Naive thymus-derived CD8-positive, alpha-beta T cell (primary cell): ENCODE measurements around the gene ZFP92. TPM values are rescaled to one million over a fixed set of nuclear protein-coding genes. Genes with fewer than 3 reads are reported as not detected.
"Not testable (repeated sequence)": the region's sequence is repeated elsewhere in the genome, so short reads cannot be mapped to it uniquely, and the experiment has no call there.

ENCODE experiments used
- ATAC-seq, 2 donors: fragments of 150-1000 bp; cut with Tn5 transposase in 1 of 2; sonication (Bioruptor Pico), chemical (Tn5 transposase) in 1 of 2; 1 replicate in 1 of 2; 2 replicates in 1 of 2; pipeline ENCODE4 v1.10.0; 2021; ENCODE audit warnings: mild to moderate bottlenecking in 2 of 2, moderate library complexity in 2 of 2
- POLR2A ChIA-PET: fragments of 350-600 bp; sonication (Branson Sonifier 250); formaldehyde crosslinking; loops from one replicate; lab custom pipeline; 2021; ENCODE audit warnings: antibody characterized with exemption; lab: Charles Lee
- DNase-seq, 10 donors: peaks; one replicate each; pipeline versions ENCODE4 v3.0.0 to v3.0.0-alpha.2; 2020 to 2022
- H3K27ac Mint-ChIP-seq, 10 donors: one replicate each; pipeline ENCODE4 v1.8.0; 2020 to 2022; ENCODE audit warnings: mild to moderate bottlenecking in 10 of 10, mixed read lengths in 10 of 10, moderate library complexity in 4 of 10, inconsistent platforms in 1 of 10
- H3K27me3 Mint-ChIP-seq, 5 donors: one replicate each; pipeline ENCODE4 v1.8.0; 2021 to 2022; ENCODE audit warnings: mixed read lengths in 5 of 5
- H3K36me3 Mint-ChIP-seq, 3 donors: one replicate each; pipeline ENCODE4 v1.8.0; 2020 to 2022; ENCODE audit warnings: mixed read lengths in 3 of 3, mild to moderate bottlenecking in 2 of 3, inconsistent platforms in 1 of 3
- H3K4me1 Mint-ChIP-seq, 4 donors: one replicate each; pipeline ENCODE4 v1.8.0; 2021 to 2022; ENCODE audit warnings: mixed read lengths in 4 of 4
- H3K4me3 Mint-ChIP-seq, 10 donors: one replicate each; pipeline ENCODE4 v1.8.0; 2020 to 2022; ENCODE audit warnings: mild to moderate bottlenecking in 10 of 10, mixed read lengths in 10 of 10, moderate library complexity in 6 of 10, inconsistent platforms in 1 of 10
- H3K9me3 Mint-ChIP-seq, 9 donors: one replicate each; pipeline ENCODE4 v1.8.0; 2020 to 2022; ENCODE audit warnings: mixed read lengths in 9 of 9, mild to moderate bottlenecking in 3 of 9, inconsistent platforms in 1 of 9, moderate library complexity in 1 of 9
- polyA plus RNA-seq, 3 donors: library from polyadenylated mRNA; unstranded; fragments of 300-500 nt; fragmentation: Illumina TruSeq; gene quantifications; one replicate each; pipeline ENCODE4 v1.2.3, GENCODE V29; 2021
- total RNA-seq, 8 experiments: library from RNA in 2 of 8; stranded (reverse) in 2 of 8; gene quantifications; one replicate each; pipeline ENCODE4 v1.2.3 and lab custom pipeline; 2021 to 2026

The ZFP92 gene
- total and polyA plus RNA-seq, 5 experiments from 2014 or later: 0.06 to 0.49 (median 0.24) TPM

DNA sequence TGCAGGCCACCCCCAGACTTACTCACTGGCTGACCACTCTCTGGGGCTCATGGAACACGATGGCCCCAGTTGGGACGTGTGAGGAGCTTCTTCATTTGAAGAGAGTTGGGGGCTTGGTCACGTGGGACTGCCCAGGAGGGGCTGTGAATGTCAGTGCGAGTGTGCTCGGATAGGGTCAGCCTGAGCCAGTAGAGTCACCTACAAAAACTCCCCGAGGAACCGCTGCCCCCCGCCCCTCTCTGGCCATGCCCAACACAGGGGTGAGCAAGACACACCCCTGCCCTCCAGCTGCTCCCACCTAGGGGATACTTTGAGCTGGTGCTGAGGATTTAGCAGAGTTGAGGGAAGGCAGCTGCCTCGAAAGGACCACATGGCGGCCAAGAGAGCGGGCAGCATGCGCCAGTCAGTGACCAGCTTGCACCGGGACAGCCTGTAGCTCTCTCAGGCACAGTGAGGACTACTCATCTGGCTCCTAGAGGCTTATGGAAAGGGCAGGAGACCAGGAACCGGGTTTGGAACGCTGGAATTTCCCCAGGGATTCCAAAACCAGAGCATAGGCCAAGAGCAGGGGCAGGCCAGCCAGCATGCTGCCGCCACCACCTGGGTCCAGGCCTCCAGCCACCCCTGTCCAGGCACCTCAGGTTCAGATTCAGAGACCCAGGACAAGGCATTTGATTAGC lies 18.5 kb upstream of the ZFP92 start:
- no peak for ATAC-seq
- Mint-ChIP-seq H3K4me3 (no peak overlapping the region), H3K9me3 (no peaks in the 10 kb centered on the region), H3K27ac (no peak overlapping the region), H3K36me3 (no peaks in the 10 kb centered on the region), H3K27me3 (no peaks in the 10 kb centered on the region), H3K4me1 (peaks cover 0 to 2% (median 0%) of the 10 kb centered on the region in 4 donors)
- DNase-seq: no peak
- POLR2A ChIA-PET: interaction anchor here (1.1 kb wide), 1 partner anchor 59 kb away, joined by 3 read pairs; the partner anchor contains the start of gene ZNF275

DNA sequence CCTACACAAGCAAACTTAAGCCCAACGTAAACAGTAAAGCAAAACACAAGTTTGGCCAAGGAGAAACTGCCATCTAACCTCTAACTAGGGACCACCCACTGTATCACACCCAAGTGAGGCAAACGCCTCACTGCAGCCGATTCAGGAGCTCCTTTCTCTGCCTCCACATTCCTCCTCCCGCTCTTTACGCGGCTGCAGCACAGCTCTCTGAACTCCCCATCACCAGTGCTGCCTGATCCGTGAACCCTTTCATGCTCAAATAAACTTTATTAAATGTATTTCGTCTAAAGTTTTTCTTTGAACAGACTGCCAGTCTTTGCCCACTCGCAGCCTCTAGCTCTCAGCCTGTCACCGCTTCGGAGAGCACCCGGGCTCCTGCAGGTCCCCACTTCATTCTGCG lies 16.7 kb upstream of the ZFP92 start:
- POLR2A ChIA-PET: no interaction called here
- ATAC-seq: no peak
- Mint-ChIP-seq H3K27me3 (no peaks in the 10 kb centered on the region), H3K27ac (no peak overlapping the region), H3K4me3 (no peak overlapping the region), H3K36me3 (no peaks in the 10 kb centered on the region), H3K9me3 (no peaks in the 10 kb centered on the region), H3K4me1 (peaks cover 0 to 2% (median 0%) of the 10 kb centered on the region in 4 donors)
- no peak for DNase-seq

- no peaks in the 10 kb centered on the region for H3K27me3 Mint-ChIP-seq
- ATAC-seq (no peak), DNase-seq (no peak)
- peak overlapping the region in 1 of 10 donors; percentile 24 for H3K27ac Mint-ChIP-seq
- POLR2A ChIA-PET: no interaction called here
- no peak overlapping the region for H3K4me3 Mint-ChIP-seq
- no peaks in the 10 kb centered on the region for H3K36me3 Mint-ChIP-seq
- H3K9me3 Mint-ChIP-seq: no peaks in the 10 kb centered on the region
- H3K4me1 Mint-ChIP-seq: peaks cover 0 to 2% (median 0%) of the 10 kb centered on the region in 4 donors
Measured at GRCh38 chrX:153395613-153396319, 15.5 kb upstream of the ZFP92 start.

DNA sequence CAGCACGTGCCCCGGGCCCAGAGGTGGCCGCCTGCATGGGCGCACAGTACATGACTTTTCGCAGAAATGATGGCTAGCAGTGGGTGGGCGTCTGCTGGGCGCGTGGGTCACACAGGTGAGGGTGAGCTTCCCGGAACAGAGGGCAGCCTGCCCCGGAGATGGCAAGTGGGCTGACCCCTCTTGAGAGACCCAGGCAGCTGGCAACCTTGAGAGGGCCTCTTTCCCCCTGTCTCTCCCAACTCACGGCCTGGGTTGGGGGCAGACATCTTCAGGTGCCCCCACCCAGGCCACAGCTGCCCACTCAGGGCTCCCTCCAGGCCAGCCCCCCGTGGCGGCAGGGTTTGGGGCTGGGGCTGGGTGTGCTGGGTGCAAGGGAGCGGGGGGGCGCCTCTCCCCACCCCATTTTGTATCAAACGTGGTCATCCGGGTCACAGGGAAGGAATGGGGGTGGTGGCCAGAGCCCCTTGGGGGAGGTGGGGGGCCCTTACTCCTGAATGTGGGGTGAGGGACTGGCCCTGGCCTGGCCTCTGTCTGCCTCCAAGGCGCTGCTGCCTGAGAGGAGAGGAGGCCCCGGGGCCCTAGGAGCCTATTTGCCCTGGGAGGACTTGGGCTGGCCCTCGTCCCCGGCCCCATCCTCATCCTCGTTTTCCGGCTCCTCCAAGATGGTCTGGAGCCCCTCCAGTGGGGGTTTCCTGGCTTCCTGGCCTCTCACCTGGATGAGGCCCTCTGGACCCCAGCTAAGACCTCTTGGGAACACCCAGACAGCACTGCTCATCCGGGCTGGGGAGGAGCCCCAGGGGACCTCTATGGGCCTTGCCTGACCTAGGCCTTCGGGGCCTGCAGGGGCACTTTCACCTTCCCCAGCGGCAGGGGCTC lies 14.7 kb upstream of the ZFP92 start:
- Mint-ChIP-seq H3K4me1 (peaks cover 0 to 2% (median 0%) of the 10 kb centered on the region in 4 donors), H3K9me3 (no peaks in the 10 kb centered on the region), H3K27ac (no peak overlapping the region), H3K27me3 (no peaks in the 10 kb centered on the region), H3K36me3 (no peaks in the 10 kb centered on the region), H3K4me3 (no peak overlapping the region)
- POLR2A ChIA-PET: no interaction called here
- DNase-seq (no peak), ATAC-seq (no peak)

GRCh38 chrX:153397256-153397960 lies 13.9 kb upstream of the ZFP92 start:
- no peaks in the 10 kb centered on the region for H3K9me3 Mint-ChIP-seq
- H3K4me1 Mint-ChIP-seq: peaks cover 0 to 2% (median 0%) of the 10 kb centered on the region in 4 donors
- H3K27ac Mint-ChIP-seq: no peak overlapping the region
- DNase-seq: no peak
- POLR2A ChIA-PET: no interaction called here
- no peaks in the 10 kb centered on the region for H3K36me3 Mint-ChIP-seq
- H3K27me3 Mint-ChIP-seq: no peaks in the 10 kb centered on the region
- no peak for ATAC-seq
- no peak overlapping the region for H3K4me3 Mint-ChIP-seq

GRCh38 chrX:153398275-153398960 lies 12.9 kb upstream of the ZFP92 start:
- Mint-ChIP-seq H3K9me3 (no peaks in the 10 kb centered on the region), H3K36me3 (no peaks in the 10 kb centered on the region), H3K4me1 (peaks cover 0 to 2% (median 0%) of the 10 kb centered on the region in 4 donors), H3K27ac (no peak overlapping the region), H3K4me3 (no peak overlapping the region), H3K27me3 (no peaks in the 10 kb centered on the region)
- POLR2A ChIA-PET: no interaction called here
- no peak for ATAC-seq
- DNase-seq: no peak

DNA sequence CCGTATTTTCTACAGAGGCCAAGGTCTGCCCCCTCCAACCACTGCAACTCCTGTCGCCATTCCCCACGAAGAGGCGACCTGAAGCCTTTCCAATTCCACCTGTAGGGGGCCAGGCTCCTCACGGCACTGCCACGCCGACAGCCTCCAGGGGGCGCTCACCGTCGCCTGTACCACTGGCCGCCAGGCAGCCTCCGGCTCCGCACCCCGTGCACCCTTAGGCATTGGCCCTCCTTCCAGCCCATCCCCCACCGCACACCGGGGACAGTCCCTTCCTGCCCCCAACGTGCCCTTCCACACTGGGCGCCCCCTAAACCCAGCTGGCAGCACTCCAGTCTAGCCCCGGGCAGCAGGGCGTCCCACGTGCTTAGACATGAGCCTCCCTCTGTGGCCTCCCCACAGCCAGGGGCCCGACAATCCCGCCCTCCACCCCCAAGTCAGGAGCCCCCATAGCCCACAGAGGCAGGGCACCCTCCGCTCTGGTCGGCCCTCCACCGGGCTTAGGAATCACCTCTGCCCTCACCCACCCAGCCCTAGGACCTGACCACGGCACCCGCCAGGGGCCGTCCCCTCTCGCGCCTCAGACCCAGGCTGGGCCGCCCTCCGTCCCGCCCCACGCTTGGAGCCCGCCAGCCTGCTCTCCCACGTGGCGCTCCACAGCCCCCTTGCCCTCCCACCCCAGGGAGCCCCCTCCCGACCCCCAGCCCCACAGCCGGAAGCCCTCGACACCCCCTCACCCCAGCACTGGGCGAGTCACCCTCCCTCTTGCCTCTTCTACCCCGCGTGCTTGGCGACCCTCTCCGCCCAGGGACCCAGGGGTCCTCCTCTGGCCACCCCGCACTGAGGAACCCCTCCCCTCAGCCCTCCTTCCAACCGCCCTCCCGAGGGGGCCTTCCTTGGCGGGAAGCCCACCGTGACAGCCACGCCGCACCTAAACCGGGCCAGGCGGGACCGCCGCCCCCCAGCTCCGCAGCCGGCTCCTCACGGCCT lies 10.8 kb upstream of the ZFP92 start:
- no peak overlapping the region for H3K4me3 Mint-ChIP-seq
- H3K27me3 Mint-ChIP-seq: no peaks in the 10 kb centered on the region
- no peaks in the 10 kb centered on the region for H3K9me3 Mint-ChIP-seq
- POLR2A ChIA-PET: no interaction called here
- H3K27ac Mint-ChIP-seq: peak overlapping the region in 1 of 10 donors; percentile 43
- H3K4me1 Mint-ChIP-seq: peaks cover 0 to under 1% (median 0%) of the 10 kb centered on the region in 4 donors
- peak; percentile 6 to 67 (median 26) for DNase-seq
- peak in 1 of 2 donors; percentile 62 for ATAC-seq
- H3K36me3 Mint-ChIP-seq: no peaks in the 10 kb centered on the region

- ATAC-seq: no peak
- H3K4me3 Mint-ChIP-seq: no peak within 1 kb of the TSS
- H3K9me3 Mint-ChIP-seq: no peaks in the 10 kb centered on the region
- H3K36me3 Mint-ChIP-seq: no peaks in the 10 kb centered on the region
- POLR2A ChIA-PET: no interaction called here
- no peaks in the 10 kb centered on the region for H3K27me3 Mint-ChIP-seq
- peak within 1 kb of the TSS in 1 of 10 donors; percentile 43 for H3K27ac Mint-ChIP-seq
- H3K4me1 Mint-ChIP-seq: no peaks in the 10 kb centered on the region
- no peak for DNase-seq
Measured at GRCh38 chrX:153401133-153401764, 10.0 kb upstream of the ZFP92 start, which contains the start of gene PNMA6E. PNMA6E (minus strand) TSS chrX:153401350; CDS start chrX:153398849, 2,501 bp downstream.

DNA sequence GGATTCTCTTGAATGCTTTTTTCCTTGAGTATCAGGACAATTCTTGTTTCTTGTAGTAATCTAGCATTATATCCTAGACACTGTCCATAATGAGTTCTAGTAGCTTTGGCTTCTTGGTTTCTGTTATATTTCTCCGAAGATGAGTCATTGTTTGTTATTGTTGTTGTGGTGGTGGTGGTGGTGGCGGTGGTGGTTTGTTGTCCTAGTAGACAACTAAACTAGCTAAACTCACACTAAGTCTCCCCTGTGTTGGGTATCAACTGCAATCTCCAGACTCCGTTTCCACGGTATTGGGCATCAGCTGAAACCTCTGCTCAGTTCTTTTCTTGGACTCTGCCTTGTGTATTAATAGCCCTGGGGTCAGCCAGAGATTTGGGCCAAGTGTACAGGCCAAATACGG lies 6.9 kb upstream of the ZFP92 start:
- not testable (repeated sequence) for H3K4me3 Mint-ChIP-seq, H3K27me3 Mint-ChIP-seq, H3K9me3 Mint-ChIP-seq, H3K36me3 Mint-ChIP-seq, DNase-seq, H3K4me1 Mint-ChIP-seq, ATAC-seq, H3K27ac Mint-ChIP-seq
- POLR2A ChIA-PET: interaction anchor here (0.5 kb wide), 1 partner anchor 650 kb away, joined by 3 read pairs; no protein-coding TSS in a partner anchor

- POLR2A ChIA-PET: no interaction called here
- Mint-ChIP-seq H3K36me3 (no peaks in the 10 kb centered on the region), H3K4me1 (no peaks in the 10 kb centered on the region), H3K27ac (no peak overlapping the region), H3K9me3 (no peaks in the 10 kb centered on the region), H3K4me3 (no peak overlapping the region), H3K27me3 (no peaks in the 10 kb centered on the region)
- DNase-seq (no peak), ATAC-seq (no peak)
Measured at GRCh38 chrX:153405426-153405825, 5.8 kb upstream of the ZFP92 start.

- POLR2A ChIA-PET: no interaction called here
- Mint-ChIP-seq H3K36me3 (no peaks in the 10 kb centered on the region), H3K9me3 (no peaks in the 10 kb centered on the region), H3K27me3 (no peaks in the 10 kb centered on the region), H3K4me1 (peaks cover 2 to 3% (median 2%) of the 10 kb centered on the region in 4 donors), H3K4me3 (no peak overlapping the region), H3K27ac (no peak overlapping the region)
- ATAC-seq (no peak), DNase-seq (no peak)
Measured at GRCh38 chrX:153406011-153406410, 5.3 kb upstream of the ZFP92 start.
